Transverse colon (tissue), 4 donors: Measurements from ENCODE around the gene ZNF443. TPM values are rescaled to one million over a fixed set of nuclear protein-coding genes. Genes with fewer than 3 reads are reported as not detected.
"Not testable (repeated sequence)": the region's sequence is repeated elsewhere in the genome, so short reads cannot be mapped to it uniquely, and the experiment has no call there.

Source experiments
- DNase-seq: peaks from one replicate; pipeline ENCODE4 v3.0.0-alpha.2; 2019
- H3K27ac ChIP-seq, 4 donors: fragments of 200-600 bp; sonication (generic); 2 replicates each; pipeline ENCODE4 v1.5.1; 2016 to 2018; ENCODE audit warnings: inconsistent platforms in 4 of 4
- H3K27me3 ChIP-seq: fragments of 200-600 bp; sonication (generic); 2 replicates; pipeline ENCODE4 v1.5.1; 2017; ENCODE audit warnings: inconsistent platforms
- H3K36me3 ChIP-seq, 4 donors: fragments of 200-600 bp; sonication (generic); 2 replicates each; pipeline ENCODE4 v1.5.1; 2017 to 2019; ENCODE audit warnings: inconsistent platforms in 4 of 4
- H3K4me1 ChIP-seq, 4 donors: fragments of 200-600 bp; sonication (generic); 2 replicates each; pipeline ENCODE4 v1.5.1; 2017 to 2020; ENCODE audit warnings: inconsistent platforms in 4 of 4
- H3K4me3 ChIP-seq, 4 donors: fragments of 200-600 bp; sonication (generic); 1 replicate in 1 of 4; 2 replicates in 3 of 4; pipeline versions ENCODE4 v1.5.1 to v1.6.1; 2017 to 2019; ENCODE audit warnings: inconsistent platforms in 4 of 4
- H3K9me3 ChIP-seq, 2 donors: fragments of 200-600 bp; sonication (generic); 2 replicates each; pipeline ENCODE4 v1.5.1; 2017 to 2019; ENCODE audit warnings: inconsistent platforms in 2 of 2
- EP300 ChIP-seq: sonication (generic); formaldehyde crosslinking; IDR thresholded peaks from one replicate; pipeline ENCODE4 v1.6.1; 2017; ENCODE audit warnings: antibody characterized with exemption, low read depth
- POLR2A ChIP-seq: fragments of 450-650 bp; IDR thresholded peaks from one replicate; pipeline ENCODE4 v1.6.1; 2016; ENCODE audit warnings: antibody characterized with exemption, mild to moderate bottlenecking, moderate library complexity
- POLR2AphosphoS5 ChIP-seq, 3 donors: sonication (generic); formaldehyde crosslinking; IDR thresholded peaks; one replicate each; pipeline ENCODE4 v1.6.1; 2016; ENCODE audit warnings: antibody characterized with exemption in 3 of 3
- WGBS, 2 donors: methylation state at CpG; one replicate each; pipeline ENCODE4 v1.1.5; 2018; ENCODE audit warnings: low coverage in 1 of 2; 5-methylcytosine and 5-hydroxymethylcytosine counted together
- in situ Hi-C, 4 donors: fragments of 200-750 bp; cut with MboI; loops; one replicate each; pipeline versions ENCODE4 v1.15.0 to v1.15.1; 2017; ENCODE audit warnings: low sequenced_read_pairs in 3 of 4, low pct_ligation_motif_present in 1 of 4, low pct_unique_long_range_greater_than_20kb in 1 of 4
- intact Hi-C: fragments of 100-400 bp; cut with DNase I; formaldehyde crosslinking; loops from one replicate; pipeline ENCODE4 v1.15.1; 2023; ENCODE audit warnings: low total_unique reads
- total RNA-seq, 4 donors: library from RNA; depleted of rRNA; stranded (reverse); fragments of >200 nt; gene quantifications; one replicate each; pipeline ENCODE4 v1.1.0, GENCODE V29; 2016
- TF ChIP-seq, protein P1 (sequence below), 5 experiments: fragments of 200-600 bp in 3 of 5; fragments of 450-650 bp in 2 of 5; sonication (generic) in 3 of 5; IDR thresholded peaks; 1 replicate in 2 of 5; 2 replicates in 3 of 5; pipeline ENCODE4 v1.5.1; 2016 to 2017; ENCODE audit warnings: antibody characterized with exemption in 5 of 5, inconsistent platforms in 3 of 5, mild to moderate bottlenecking in 2 of 5, moderate library complexity in 1 of 5

The ZNF443 gene
- 1 to 10 TPM; 1.8 to 8.1 (median 7.0) TPM for total RNA-seq

DNA sequence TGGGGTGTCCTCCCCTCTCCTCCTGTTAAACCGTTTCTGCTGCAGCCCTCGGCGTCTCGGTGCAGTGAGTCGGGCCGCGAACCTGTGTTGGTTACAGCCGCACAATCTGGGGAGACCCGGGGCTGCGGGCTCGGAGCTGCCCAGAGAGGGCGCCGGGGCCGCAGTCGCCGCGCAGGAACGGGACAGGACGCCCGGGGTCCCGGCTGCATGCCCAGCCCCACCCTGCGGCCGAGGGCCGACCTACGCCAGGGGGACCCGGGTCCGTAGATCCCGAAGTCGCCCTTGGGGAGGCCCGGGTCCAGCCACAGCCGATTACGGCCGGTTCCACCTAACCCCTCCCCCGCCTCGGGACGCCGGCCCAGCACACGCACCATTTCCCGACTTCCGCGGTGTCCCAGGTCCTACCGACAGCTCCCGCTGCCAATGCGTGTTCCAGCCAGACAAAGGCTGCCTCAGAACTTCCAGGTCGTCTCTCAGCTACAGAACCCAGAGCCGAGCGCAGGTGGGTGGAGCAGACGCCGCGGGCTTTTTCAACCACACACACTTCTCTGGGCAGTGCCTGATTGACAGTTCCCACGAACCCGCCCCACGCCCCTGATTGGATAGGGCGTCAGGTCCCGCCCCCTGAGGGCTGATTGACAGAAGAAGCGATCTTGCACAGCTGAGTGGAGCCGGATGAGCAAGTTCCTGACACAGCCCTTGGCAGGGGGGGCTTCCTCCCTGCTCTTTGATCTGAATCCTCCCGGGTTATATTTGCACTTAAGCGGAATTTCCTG is at the start of gene ZNF443:
TSS of gene ZNF443 (minus strand) at position 481 of the 776 bp plus-strand sequence. CDS start at position 374, 107 bp downstream.
- Histone ChIP-seq H3K4me3 (peak within 1 kb of the TSS; percentile 51 to 95 (median 78)), H3K27ac (peak within 1 kb of the TSS; percentile 92 to 96 (median 94)), H3K27me3 (no peaks in the 10 kb centered on the region), H3K9me3 (no peaks in the 10 kb centered on the region), H3K4me1 (peaks cover 0 to 8% (median 5%) of the 10 kb centered on the region in 4 donors), H3K36me3 (no peaks in the 10 kb centered on the region)
- in situ Hi-C loops (no loop called here), intact Hi-C loops (no loop called here)
- DNase-seq, result peak; percentile 100
- TF ChIP-seq, protein P1, sequence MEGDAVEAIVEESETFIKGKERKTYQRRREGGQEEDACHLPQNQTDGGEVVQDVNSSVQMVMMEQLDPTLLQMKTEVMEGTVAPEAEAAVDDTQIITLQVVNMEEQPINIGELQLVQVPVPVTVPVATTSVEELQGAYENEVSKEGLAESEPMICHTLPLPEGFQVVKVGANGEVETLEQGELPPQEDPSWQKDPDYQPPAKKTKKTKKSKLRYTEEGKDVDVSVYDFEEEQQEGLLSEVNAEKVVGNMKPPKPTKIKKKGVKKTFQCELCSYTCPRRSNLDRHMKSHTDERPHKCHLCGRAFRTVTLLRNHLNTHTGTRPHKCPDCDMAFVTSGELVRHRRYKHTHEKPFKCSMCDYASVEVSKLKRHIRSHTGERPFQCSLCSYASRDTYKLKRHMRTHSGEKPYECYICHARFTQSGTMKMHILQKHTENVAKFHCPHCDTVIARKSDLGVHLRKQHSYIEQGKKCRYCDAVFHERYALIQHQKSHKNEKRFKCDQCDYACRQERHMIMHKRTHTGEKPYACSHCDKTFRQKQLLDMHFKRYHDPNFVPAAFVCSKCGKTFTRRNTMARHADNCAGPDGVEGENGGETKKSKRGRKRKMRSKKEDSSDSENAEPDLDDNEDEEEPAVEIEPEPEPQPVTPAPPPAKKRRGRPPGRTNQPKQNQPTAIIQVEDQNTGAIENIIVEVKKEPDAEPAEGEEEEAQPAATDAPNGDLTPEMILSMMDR (IDR thresholded peaks at IDR 0.05), result no peak
- TF ChIP-seq POLR2AphosphoS5 (IDR thresholded peaks at IDR 0.05) (peak; percentile 81 to 92 (median 87)), POLR2A (peak; percentile 77)
- 0% methylated on average over 2 to 37 of the region's 59 CpGs for WGBS, 2 donors

DNA sequence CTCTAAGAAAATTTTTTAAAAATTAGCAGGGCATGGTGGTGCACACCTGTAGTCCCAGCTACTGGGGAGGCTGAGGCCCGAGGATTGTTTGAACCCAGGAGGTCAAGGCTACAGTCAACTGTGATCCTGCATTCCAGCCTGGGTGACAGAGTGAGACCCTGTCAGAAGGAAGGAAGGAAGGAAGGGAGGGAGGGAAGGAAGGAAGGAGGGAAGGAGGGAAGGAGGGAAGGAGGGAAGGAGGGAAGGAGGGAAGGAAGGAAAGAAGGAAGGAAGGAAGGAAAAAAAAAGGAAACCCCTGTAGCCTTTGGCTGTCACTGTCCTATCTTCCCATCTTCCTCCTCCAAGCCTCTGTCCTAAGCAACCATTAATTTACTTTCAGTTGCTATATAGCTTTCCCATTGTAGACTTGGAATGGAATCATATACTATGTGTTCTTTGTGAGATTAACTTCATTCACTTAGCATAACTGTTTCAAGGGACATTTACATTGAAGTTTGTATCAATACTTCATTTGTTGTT is 45.5 kb upstream of the ZNF443 start:
- H3K9me3 ChIP-seq, H3K27me3 ChIP-seq, in situ Hi-C loops, H3K27ac ChIP-seq, H3K36me3 ChIP-seq, intact Hi-C loops, DNase-seq, H3K4me3 ChIP-seq: not testable (repeated sequence)
- H3K4me1 ChIP-seq, result peaks cover 0 to 23% (median 8%) of the 10 kb centered on the region in 4 donors
- 100% methylated on average over 1 of the region's 1 CpG; no CpG with 5 or more reads in 1 of the 2 donors for WGBS, 2 donors

DNA sequence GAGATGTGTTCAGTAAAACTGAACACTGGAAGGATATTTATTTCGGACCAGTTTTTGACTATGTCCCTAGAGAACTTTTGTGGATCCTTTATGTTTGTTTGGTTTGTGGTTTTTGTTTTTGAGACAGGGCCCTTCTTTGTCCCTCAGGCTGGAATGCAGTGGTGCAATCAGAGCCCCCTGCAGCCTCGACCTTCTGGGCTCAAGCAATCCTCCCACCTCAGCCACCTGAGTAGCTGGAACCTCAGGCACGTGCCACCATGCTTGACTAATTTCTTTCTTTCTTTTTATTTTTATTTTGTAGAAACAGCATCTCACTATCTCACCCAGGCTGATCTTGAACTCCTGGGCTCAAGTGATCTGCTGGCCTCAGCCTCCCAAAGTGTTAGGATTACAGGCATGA is 44.8 kb upstream of the ZNF443 start:
- intact Hi-C loops (no loop called here), in situ Hi-C loops (no loop called here)
- 84% methylated on average over 3 of the region's 3 CpGs; no CpG with 5 or more reads in 1 of the 2 donors for WGBS, 2 donors
- Histone ChIP-seq H3K4me1 (peaks cover 0 to 23% (median 8%) of the 10 kb centered on the region in 4 donors), H3K36me3 (no peaks in the 10 kb centered on the region), H3K27ac (peak overlapping the region in 2 of 4 donors; percentile 76 to 77), H3K27me3 (no peaks in the 10 kb centered on the region), H3K4me3 (no peak overlapping the region), H3K9me3 (no peaks in the 10 kb centered on the region)
- DNase-seq, result no peak
- TF ChIP-seq EP300, result no peak
- no peak for TF ChIP-seq POLR2A
- TF ChIP-seq, protein P1 (IDR thresholded peaks at IDR 0.05), result no peak
- TF ChIP-seq POLR2AphosphoS5 (IDR thresholded peaks at IDR 0.05), result no peak

DNA sequence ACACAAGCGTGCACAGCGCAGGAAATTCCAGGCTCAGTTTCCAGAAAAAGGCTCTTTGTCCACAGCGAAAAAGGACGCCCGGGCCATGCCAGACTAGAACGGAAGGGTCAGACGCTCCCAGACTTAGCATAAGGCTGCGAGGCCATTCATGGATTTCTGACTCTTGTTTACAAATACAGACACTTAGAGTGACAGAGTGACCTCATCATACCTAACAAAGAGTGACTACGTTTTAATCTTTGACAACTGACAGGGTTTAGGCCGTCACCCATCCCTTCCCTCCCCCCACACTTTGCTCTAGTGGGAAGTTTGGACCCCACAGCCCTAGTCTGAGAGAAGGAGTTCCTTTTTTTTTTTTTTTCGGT is 44.2 kb upstream of the ZNF443 start:
- Histone ChIP-seq H3K36me3 (no peaks in the 10 kb centered on the region), H3K27ac (peak overlapping the region; percentile 76 to 80 (median 77)), H3K27me3 (no peaks in the 10 kb centered on the region), H3K4me1 (peaks cover 0 to 23% (median 8%) of the 10 kb centered on the region in 4 donors), H3K4me3 (peak overlapping the region; percentile 61 to 95 (median 84)), H3K9me3 (no peaks in the 10 kb centered on the region)
- WGBS, 2 donors, result 7% methylated on average over 11 of the region's 11 CpGs; no CpG with 5 or more reads in 1 of the 2 donors
- in situ Hi-C loops, result no loop called here
- TF ChIP-seq EP300, result no peak
- no peak for TF ChIP-seq POLR2A
- TF ChIP-seq, protein P1 (IDR thresholded peaks at IDR 0.05), result no peak
- no peak for TF ChIP-seq POLR2AphosphoS5 (IDR thresholded peaks at IDR 0.05)
- DNase-seq, result no peak
- intact Hi-C loops, result no loop called here
